ENCODE data around the gene LRRC4.

LRRC4 gene

GRCh38 chr7:128003167-128003566 is 28.1 kb downstream of the LRRC4 start:
- DNase-seq = no peak

GRCh38 chr7:128000854-128001265 is 30.4 kb downstream of the LRRC4 start:
- no peak for DNase-seq

GRCh38 chr7:128000048-128000447 is 31.2 kb downstream of the LRRC4 start:
- DNase-seq = no peak

- DNase-seq = no peak
These were observed 32.6 kb downstream of the LRRC4 start for GRCh38 chr7:127998671-127999070.

- DNase-seq = no peak
These were observed 33.9 kb downstream of the LRRC4 start for GRCh38 chr7:127997226-127997922.

GRCh38 chr7:127996253-127997071 is 34.8 kb downstream of the LRRC4 start:
- DNase-seq = no peak

GRCh38 chr7:127995881-127996215 is 35.4 kb downstream of the LRRC4 start:
- DNase-seq = no peak

GRCh38 chr7:127995156-127995880 is 35.9 kb downstream of the LRRC4 start:
- DNase-seq = no peak

GRCh38 chr7:127993987-127994386 is 37.2 kb downstream of the LRRC4 start:
- DNase-seq = no peak

GRCh38 chr7:127993317-127993716 is 37.9 kb downstream of the LRRC4 start:
- DNase-seq = no peak

- no peak for DNase-seq
These were observed 42.5 kb downstream of the LRRC4 start for GRCh38 chr7:127988751-127989150.

- DNase-seq = no peak
These were observed 44.4 kb downstream of the LRRC4 start for GRCh38 chr7:127986581-127987521.

- DNase-seq = no peak
These were observed 47.4 kb downstream of the LRRC4 start for GRCh38 chr7:127983804-127984332.

- DNase-seq = no peak
These were observed 49.3 kb downstream of the LRRC4 start for GRCh38 chr7:127981965-127982364.

GRCh38 chr7:127980901-127981300 is 50.3 kb downstream of the LRRC4 start:
- DNase-seq = no peak

- no peak for DNase-seq
These were observed 51.5 kb downstream of the LRRC4 start for GRCh38 chr7:127979728-127980126.

GRCh38 chr7:127979113-127979727 is 52.0 kb downstream of the LRRC4 start:
- DNase-seq = no peak

GRCh38 chr7:127978421-127978820 is 52.8 kb downstream of the LRRC4 start:
- no peak for DNase-seq
